Lower leg skin (tissue), 4 donors: ENCODE measurements around the gene MYH10. TPM values are rescaled to one million over a fixed set of nuclear protein-coding genes. Genes with fewer than 3 reads are reported as not detected.

Experiments
- DNase-seq, 2 donors: peaks; one replicate each; pipeline ENCODE4 v3.0.0-alpha.2; 2019; ENCODE audit warnings: low spot score in 2 of 2
- H3K4me3 ChIP-seq: fragments of 200-600 bp; sonication (generic); 2 replicates; pipeline ENCODE4 v1.5.1; 2017; ENCODE audit warnings: mild to moderate bottlenecking, low read depth; ENCODE audit not compliant: poor library complexity, severe bottlenecking
- CTCF ChIP-seq, 3 donors: fragments of 450-650 bp; IDR thresholded peaks; one replicate each; pipeline ENCODE4 v1.5.1; 2016; ENCODE audit warnings: antibody characterized with exemption in 3 of 3, mild to moderate bottlenecking in 3 of 3, moderate library complexity in 2 of 3
- POLR2A ChIP-seq, 2 donors: fragments of 450-650 bp; IDR thresholded peaks; one replicate each; pipeline ENCODE4 v1.6.1; 2016 to 2017; ENCODE audit warnings: antibody characterized with exemption in 2 of 2, mild to moderate bottlenecking in 1 of 2, moderate library complexity in 1 of 2
- WGBS, 2 donors: methylation state at CpG; one replicate each; pipeline ENCODE4 v1.1.5; 2018; 5-methylcytosine and 5-hydroxymethylcytosine counted together
- intact Hi-C: fragments of 100-400 bp; cut with DNase I; formaldehyde crosslinking; loops from one replicate; pipeline ENCODE4 v1.15.0; 2023; ENCODE audit warnings: low total_unique reads
- total RNA-seq, 4 donors: library from RNA; depleted of rRNA; stranded (reverse); fragments of >200 nt; gene quantifications; one replicate each; pipeline ENCODE4 v1.1.0, GENCODE V29; 2016

The MYH10 gene
- total RNA-seq, 4 donors from 2014 or later, result 6.7 to 17.2 (median 11.4) TPM

GRCh38 chr17:8455665-8456209 lies 174.8 kb downstream of the MYH10 start:
- no peak overlapping the region for H3K4me3 ChIP-seq
- TF ChIP-seq CTCF (IDR thresholded peaks at IDR 0.05), result no peak
- no peak for TF ChIP-seq POLR2A (IDR thresholded peaks at IDR 0.05)
- intact Hi-C loops, result no loop called here
- no peak for DNase-seq
- WGBS, 2 donors, result 70 to 76% methylated on average over 2 of the region's 2 CpGs

DNA sequence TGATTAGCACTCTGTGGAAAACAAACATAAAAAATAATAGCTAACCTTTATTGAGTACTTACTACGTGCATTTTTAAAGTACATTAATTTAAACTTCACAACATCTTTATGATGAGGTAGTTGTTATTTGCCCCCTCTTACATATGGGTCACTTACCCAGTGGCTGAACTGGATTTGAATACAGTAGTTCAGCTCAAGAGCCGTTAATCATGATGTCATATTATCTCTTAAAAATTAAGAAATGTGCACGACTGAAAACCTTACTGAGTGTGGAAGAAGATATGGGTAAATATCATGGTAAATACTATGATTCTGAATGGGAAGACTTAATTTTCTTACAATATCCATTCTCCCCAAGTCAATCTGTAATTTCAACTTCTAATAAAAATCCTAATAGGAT lies 177.2 kb downstream of the MYH10 start:
- 82 to 84% methylated on average over 3 of the region's 3 CpGs for WGBS, 2 donors
- TF ChIP-seq POLR2A (IDR thresholded peaks at IDR 0.05) (no peak), CTCF (IDR thresholded peaks at IDR 0.05) (no peak)
- DNase-seq, result no peak
- intact Hi-C loops, result no loop called here
- no peak overlapping the region for H3K4me3 ChIP-seq

DNA sequence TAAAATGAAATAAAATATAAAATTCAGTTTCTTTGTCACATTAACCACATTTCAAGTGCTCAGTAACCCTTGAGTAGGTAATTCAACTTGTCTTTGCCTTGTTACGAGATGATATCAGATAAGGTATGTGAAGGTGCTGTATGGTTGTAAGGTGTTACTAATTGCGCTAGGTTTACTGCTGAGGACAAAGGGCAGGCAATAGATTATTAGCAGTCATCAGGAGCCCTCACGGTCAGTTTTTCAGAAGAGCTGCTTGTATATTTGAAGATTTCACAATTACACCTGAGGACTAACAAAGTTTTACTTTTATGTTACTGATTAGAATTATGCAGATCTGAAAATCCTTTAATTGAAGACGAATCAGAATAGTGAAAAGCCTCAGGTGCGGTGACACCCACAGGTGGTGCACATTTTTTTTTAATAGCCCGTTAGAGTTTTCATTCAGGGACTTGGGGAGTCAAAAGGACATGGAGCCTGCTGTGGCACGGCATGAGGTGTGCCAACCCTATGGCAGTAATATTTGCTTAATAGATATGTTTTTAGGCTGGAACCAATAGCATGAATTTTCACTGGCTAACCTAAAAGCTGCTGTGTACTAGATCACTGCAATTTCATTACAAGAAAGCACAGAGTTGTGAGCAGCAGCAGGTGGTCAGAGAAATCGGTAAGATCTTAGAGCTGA lies 178.5 kb downstream of the MYH10 start:
- TF ChIP-seq POLR2A (IDR thresholded peaks at IDR 0.05), result no peak
- TF ChIP-seq CTCF (IDR thresholded peaks at IDR 0.05), result no peak
- 84 to 88% methylated on average over 8 of the region's 8 CpGs for WGBS, 2 donors
- H3K4me3 ChIP-seq, result no peak overlapping the region
- intact Hi-C loops, result no loop called here
- DNase-seq, result no peak

DNA sequence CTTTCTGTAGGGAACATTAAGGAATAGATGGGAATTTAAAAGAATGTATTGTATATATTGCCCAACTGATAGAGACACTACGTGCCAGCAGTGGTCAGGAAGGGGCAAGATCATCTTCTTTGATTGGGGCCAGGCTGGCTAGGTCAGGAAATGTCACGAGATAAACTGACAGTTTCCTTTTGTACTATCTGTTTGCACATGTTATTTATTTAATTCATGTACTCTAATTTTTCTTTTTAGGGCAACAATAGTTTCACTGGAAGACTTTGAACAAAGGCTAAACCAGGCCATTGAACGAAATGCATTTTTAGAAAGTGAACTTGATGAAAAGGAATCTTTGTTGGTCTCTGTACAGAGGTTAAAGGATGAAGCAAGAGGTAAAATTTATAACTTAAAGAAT lies 182.2 kb downstream of the MYH10 start:
- H3K4me3 ChIP-seq, result no peak overlapping the region
- no peak for TF ChIP-seq POLR2A (IDR thresholded peaks at IDR 0.05)
- TF ChIP-seq CTCF (IDR thresholded peaks at IDR 0.05), result no peak
- DNase-seq, result no peak
- intact Hi-C loops, result no loop called here
- WGBS, 2 donors, result 65 to 72% methylated on average over 3 of the region's 3 CpGs

DNA sequence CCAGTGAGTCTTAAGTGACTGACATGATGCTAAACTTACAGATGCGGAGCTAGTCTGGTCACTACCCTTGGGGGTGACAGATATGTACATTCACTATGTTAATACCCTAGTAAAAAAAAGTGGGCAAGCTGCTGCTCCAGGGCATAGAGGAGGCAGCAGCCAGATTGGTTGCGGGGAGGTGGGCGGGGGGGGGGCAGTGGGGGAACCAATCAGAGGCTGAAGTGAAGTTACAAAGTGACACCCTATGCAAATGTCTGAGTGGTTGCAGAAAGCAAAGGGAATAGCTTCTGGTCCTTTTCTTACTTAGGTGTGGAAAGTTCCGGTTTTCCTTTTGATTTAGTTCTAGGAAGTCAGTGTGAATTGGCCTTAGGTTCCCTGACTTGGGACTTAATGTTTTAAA lies 182.7 kb downstream of the MYH10 start:
- intact Hi-C loops, result no loop called here
- whole genome bisulfite sequencing, 2 donors, result 42 to 62% methylated on average over 4 of the region's 4 CpGs
- TF ChIP-seq CTCF (IDR thresholded peaks at IDR 0.05) (no peak), POLR2A (IDR thresholded peaks at IDR 0.05) (no peak)
- no peak for DNase-seq
- H3K4me3 ChIP-seq, result no peak overlapping the region

DNA sequence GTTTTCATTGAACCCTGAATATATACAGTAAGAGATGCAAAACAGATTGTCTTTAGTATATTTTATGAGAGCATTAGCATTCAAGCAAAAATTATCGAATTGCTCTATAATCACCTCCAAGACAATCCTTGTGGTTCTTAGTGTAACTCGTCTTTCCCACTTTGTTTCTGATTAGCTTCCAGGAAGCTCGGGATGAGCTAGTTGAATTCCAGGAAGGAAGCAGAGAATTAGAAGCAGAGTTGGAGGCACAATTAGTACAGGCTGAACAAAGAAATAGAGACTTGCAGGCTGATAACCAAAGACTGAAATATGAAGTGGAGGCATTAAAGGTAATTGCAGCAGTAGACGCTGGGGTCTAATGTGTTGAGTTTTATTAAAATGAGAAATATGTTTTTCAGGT lies 185.0 kb downstream of the MYH10 start:
- H3K4me3 ChIP-seq, result no peak overlapping the region
- WGBS, 2 donors, result 50 to 64% methylated on average over 4 of the region's 4 CpGs
- intact Hi-C loops, result no loop called here
- DNase-seq, result no peak
- no peak for TF ChIP-seq POLR2A (IDR thresholded peaks at IDR 0.05)
- TF ChIP-seq CTCF (IDR thresholded peaks at IDR 0.05), result no peak
